B cell (primary cell): ENCODE data around the gene HMG20A. TPM values are rescaled to one million over a fixed set of nuclear protein-coding genes. Genes with fewer than 3 reads are reported as not detected.

Experiments
- ATAC-seq: fragments of 200-7000 bp; cut with Tn5 transposase; one replicate; pipeline ENCODE4 v1.10.0; 2021; ENCODE audit warnings: low read depth, mild to moderate bottlenecking, moderate number of reproducible peaks, moderate library complexity
- CTCF ChIA-PET: fragments of 350-600 bp; sonication (Branson Sonifier 250); formaldehyde crosslinking; loops from one replicate; lab custom pipeline; 2021; ENCODE audit warnings: antibody characterized with exemption, inconsistent platforms; lab: Charles Lee
- POLR2A ChIA-PET: fragments of 350-600 bp; sonication (Branson Sonifier 250); formaldehyde crosslinking; loops from one replicate; lab custom pipeline; 2021; ENCODE audit warnings: antibody characterized with exemption; lab: Charles Lee
- DNase-seq: peaks from one replicate; pipeline ENCODE4 v3.0.0; 2013
- H2AFZ ChIP-seq: 2 replicates; pipeline ENCODE4 v1.6.1; 2012; ENCODE audit warnings: mild to moderate bottlenecking, low read depth, low read length; ENCODE audit not compliant: insufficient read depth, poor library complexity, severe bottlenecking
- H3K27ac ChIP-seq, 2 donors: 1 replicate in 1 of 2; 2 replicates in 1 of 2; pipeline ENCODE4 v1.5.1; 2012 to 2013; ENCODE audit warnings: low read length in 2 of 2, mild to moderate bottlenecking in 2 of 2, moderate library complexity in 1 of 2
- H3K27me3 ChIP-seq, 4 experiments: fragments of 200-600 bp in 1 of 4; sonication (generic) in 1 of 4; replicated peaks in 1 of 4; 1 replicate in 2 of 4; 2 replicates in 2 of 4; pipeline versions ENCODE4 v1.6.1 to v1.7.0; 2013 to 2016; ENCODE audit warnings: low read length in 3 of 4, mild to moderate bottlenecking in 2 of 4, mixed read lengths in 1 of 4, moderate library complexity in 1 of 4; ENCODE audit not compliant: insufficient read depth in 4 of 4, control insufficient read depth in 3 of 4; ENCODE audit errors: control extremely low read depth in 1 of 4
- H3K36me3 ChIP-seq, 2 experiments: replicated peaks in 1 of 2; 1 replicate in 1 of 2; 2 replicates in 1 of 2; pipeline versions ENCODE4 v1.6.1 to v1.7.1; 2013; ENCODE audit warnings: low read length in 1 of 2; ENCODE audit not compliant: insufficient read depth in 2 of 2, control insufficient read depth in 1 of 2; ENCODE audit errors: control extremely low read depth in 1 of 2, extremely low read depth in 1 of 2
- H3K4me1 ChIP-seq, 2 donors: fragments of 200-600 bp in 1 of 2; sonication (generic) in 1 of 2; 1 replicate in 1 of 2; 2 replicates in 1 of 2; pipeline versions ENCODE4 v1.5.1 to v1.6.1; 2013 to 2017; ENCODE audit warnings: low read length in 2 of 2; ENCODE audit not compliant: control insufficient read depth in 2 of 2, insufficient read depth in 2 of 2
- H3K4me2 ChIP-seq: replicated peaks from 2 replicates; pipeline ENCODE3; 2012; ENCODE audit warnings: mild to moderate bottlenecking, low read depth, low read length; ENCODE audit not compliant: poor library complexity, severe bottlenecking
- H3K4me3 ChIP-seq, 5 experiments: fragments of 200-600 bp in 1 of 5; sonication (generic) in 1 of 5; 1 replicate in 3 of 5; 2 replicates in 2 of 5; pipeline versions ENCODE4 v1.5.1 to v1.7.0; 2011 to 2016; ENCODE audit warnings: low read length in 4 of 5, mild to moderate bottlenecking in 4 of 5, low read depth in 2 of 5, control low read depth in 1 of 5, moderate library complexity in 1 of 5; ENCODE audit not compliant: insufficient read depth in 1 of 5; ENCODE audit errors: control extremely low read depth in 1 of 5, extremely low read depth in 1 of 5
- H3K79me2 ChIP-seq: fragments of 200-600 bp; sonication (generic); one replicate; pipeline ENCODE4 v1.6.0; 2016; ENCODE audit warnings: low read length; ENCODE audit not compliant: control insufficient read depth, insufficient read depth
- H3K9ac ChIP-seq: fragments of 200-600 bp; sonication (generic); 2 replicates; pipeline ENCODE4 v1.6.1; 2017; ENCODE audit warnings: mild to moderate bottlenecking, low read length, moderate library complexity
- H3K9me3 ChIP-seq, 3 donors: one replicate each; pipeline versions ENCODE4 v1.6.1 to v1.7.1; 2013; ENCODE audit warnings: low read length in 2 of 3; ENCODE audit not compliant: control insufficient read depth in 2 of 3, insufficient read depth in 1 of 3; ENCODE audit errors: control extremely low read depth in 1 of 3
- H4K20me1 ChIP-seq: 2 replicates; pipeline ENCODE4 v1.6.0; 2012; ENCODE audit warnings: mild to moderate bottlenecking, low read length; ENCODE audit not compliant: insufficient read depth, control insufficient read depth, poor library complexity, severe bottlenecking
- H3K27ac Mint-ChIP-seq: one replicate; pipeline ENCODE4 v1.8.0; 2021; ENCODE audit warnings: mixed read lengths
- H3K27me3 Mint-ChIP-seq: one replicate; pipeline ENCODE4 v1.8.0; 2021; ENCODE audit warnings: mixed read lengths
- H3K4me1 Mint-ChIP-seq: one replicate; pipeline ENCODE4 v1.8.0; 2021; ENCODE audit warnings: mixed read lengths
- H3K4me3 Mint-ChIP-seq: one replicate; pipeline ENCODE4 v1.8.0; 2021; ENCODE audit warnings: mixed read lengths
- H3K9me3 Mint-ChIP-seq: one replicate; pipeline ENCODE4 v1.8.0; 2022; ENCODE audit warnings: mixed read lengths; ENCODE audit not compliant: insufficient read depth
- EZH2 ChIP-seq: IDR thresholded peaks from 2 replicates; pipeline ENCODE4 v1.6.1; 2012; ENCODE audit warnings: borderline replicate concordance, low read depth, mild to moderate bottlenecking, moderate library complexity, low read length; ENCODE audit not compliant: insufficient read depth, poor library complexity, severe bottlenecking
- WGBS: methylation state at CpG from one replicate; pipeline ENCODE4 v1.1.5; 2013; ENCODE audit warnings: missing lambda C conversion rate; ENCODE audit not compliant: insufficient coverage; 5-methylcytosine and 5-hydroxymethylcytosine counted together
- intact Hi-C: fragments of 100-400 bp; cut with micrococcal nuclease; formaldehyde crosslinking; loops from one replicate; pipeline ENCODE4 v1.10.0; 2022
- polyA plus RNA-seq: library from polyadenylated mRNA; depleted of rRNA; stranded (reverse); fragments of >200 nt; gene quantifications from 2 replicates; pipeline ENCODE4 v1.2.3, GENCODE V29; 2012
- total RNA-seq, 2 donors: library from RNA; stranded (reverse); fragments of 120-200 nt in 1 of 2; gene quantifications; 1 replicate in 1 of 2; 2 replicates in 1 of 2; pipeline versions ENCODE4 v1.2.3 to v1.2.4, GENCODE V29; 2013 to 2022
- TF ChIP-seq, protein P1 (sequence below): fragments of 200-600 bp; IDR thresholded peaks from one replicate; pipeline ENCODE4 v1.8.0; 2022; ENCODE audit warnings: antibody characterized with exemption, mild to moderate bottlenecking

The HMG20A gene
- total and polyA plus RNA-seq, 2 donors (not counting 1 experiment from before 2014, with no cell fraction given), result 26.1 to 63.5 TPM

DNA sequence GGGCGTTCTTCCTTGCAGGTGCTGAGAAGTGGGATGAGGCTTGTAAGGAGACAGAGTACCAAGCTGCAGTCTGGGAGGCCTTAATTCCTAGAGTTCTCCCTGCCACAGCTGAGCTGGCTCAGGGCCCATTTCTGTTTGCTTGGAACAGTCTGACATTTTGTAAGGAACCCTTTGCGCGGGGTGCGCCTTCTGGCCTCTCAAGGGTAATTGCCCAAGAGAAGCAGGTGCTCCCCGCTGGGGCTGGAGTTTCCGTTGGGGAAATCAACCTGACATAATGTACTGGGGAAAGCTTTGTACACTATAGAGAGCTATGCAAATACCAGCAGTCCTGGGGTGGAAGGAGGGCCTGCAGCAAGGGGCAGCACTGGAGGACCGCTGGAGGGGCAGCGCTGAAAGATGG is 83.6 kb downstream of the HMG20A start:
- H3K4me3 Mint-ChIP-seq, result no peak overlapping the region
- intact Hi-C loops, result no loop called here
- H3K79me2 ChIP-seq, result no peaks in the 10 kb centered on the region
- no peak overlapping the region for H2AFZ ChIP-seq
- no peaks in the 10 kb centered on the region for H4K20me1 ChIP-seq
- no peaks in the 10 kb centered on the region for H3K27me3 ChIP-seq
- H3K27ac Mint-ChIP-seq, result no peak overlapping the region
- no peak overlapping the region for H3K4me2 ChIP-seq
- 89% methylated on average over 8 of the region's 8 CpGs for WGBS
- CTCF ChIA-PET, result interaction anchor here (1.1 kb wide), 1 partner anchor 62 kb away, joined by 3 read pairs; no protein-coding TSS in a partner anchor
- H3K36me3 ChIP-seq, result no peaks in the 10 kb centered on the region
- no peak overlapping the region for H3K9ac ChIP-seq
- H3K9me3 ChIP-seq, result no peaks in the 10 kb centered on the region
- H3K4me1 Mint-ChIP-seq, result peaks cover 32% of the 10 kb centered on the region
- no peak overlapping the region for H3K4me3 ChIP-seq
- no peak overlapping the region for H3K27ac ChIP-seq
- H3K4me1 ChIP-seq, result peaks cover 24 to 26% of the 10 kb centered on the region in 2 donors
- DNase-seq (no peak), ATAC-seq (no peak)
- H3K9me3 Mint-ChIP-seq, result no peaks in the 10 kb centered on the region
- TF ChIP-seq, protein P1, sequence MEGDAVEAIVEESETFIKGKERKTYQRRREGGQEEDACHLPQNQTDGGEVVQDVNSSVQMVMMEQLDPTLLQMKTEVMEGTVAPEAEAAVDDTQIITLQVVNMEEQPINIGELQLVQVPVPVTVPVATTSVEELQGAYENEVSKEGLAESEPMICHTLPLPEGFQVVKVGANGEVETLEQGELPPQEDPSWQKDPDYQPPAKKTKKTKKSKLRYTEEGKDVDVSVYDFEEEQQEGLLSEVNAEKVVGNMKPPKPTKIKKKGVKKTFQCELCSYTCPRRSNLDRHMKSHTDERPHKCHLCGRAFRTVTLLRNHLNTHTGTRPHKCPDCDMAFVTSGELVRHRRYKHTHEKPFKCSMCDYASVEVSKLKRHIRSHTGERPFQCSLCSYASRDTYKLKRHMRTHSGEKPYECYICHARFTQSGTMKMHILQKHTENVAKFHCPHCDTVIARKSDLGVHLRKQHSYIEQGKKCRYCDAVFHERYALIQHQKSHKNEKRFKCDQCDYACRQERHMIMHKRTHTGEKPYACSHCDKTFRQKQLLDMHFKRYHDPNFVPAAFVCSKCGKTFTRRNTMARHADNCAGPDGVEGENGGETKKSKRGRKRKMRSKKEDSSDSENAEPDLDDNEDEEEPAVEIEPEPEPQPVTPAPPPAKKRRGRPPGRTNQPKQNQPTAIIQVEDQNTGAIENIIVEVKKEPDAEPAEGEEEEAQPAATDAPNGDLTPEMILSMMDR, result no peak
- POLR2A ChIA-PET, result no interaction called here
- H3K27me3 Mint-ChIP-seq, result no peaks in the 10 kb centered on the region

DNA sequence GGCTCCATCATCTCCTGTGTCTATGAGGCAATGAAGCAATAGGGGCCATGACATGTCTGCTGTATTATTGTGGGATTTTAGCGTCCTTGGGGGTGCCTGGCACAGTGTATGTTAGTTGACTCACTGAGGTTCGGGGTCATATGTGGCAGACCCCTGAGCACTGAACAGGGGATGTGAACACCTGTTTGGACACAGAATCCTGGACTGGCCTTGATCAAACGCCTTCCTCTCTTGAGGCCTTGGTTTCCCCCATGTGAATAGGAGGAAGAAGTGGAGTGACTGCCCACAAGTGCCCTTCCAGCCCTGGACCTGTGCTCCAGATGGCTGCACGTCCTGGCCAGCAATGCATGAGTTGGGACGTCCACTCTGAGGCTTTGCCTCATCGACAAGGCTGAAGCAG is 84.2 kb downstream of the HMG20A start:
- H4K20me1 ChIP-seq, result no peaks in the 10 kb centered on the region
- H3K27ac ChIP-seq, result no peak overlapping the region
- no peak overlapping the region for H3K4me3 Mint-ChIP-seq
- peaks cover 24 to 26% of the 10 kb centered on the region in 2 donors for H3K4me1 ChIP-seq
- no peak overlapping the region for H3K27ac Mint-ChIP-seq
- no peaks in the 10 kb centered on the region for H3K27me3 Mint-ChIP-seq
- WGBS, result 98% methylated on average over 6 of the region's 6 CpGs
- DNase-seq, result no peak
- H3K79me2 ChIP-seq, result no peaks in the 10 kb centered on the region
- H3K9me3 Mint-ChIP-seq, result no peaks in the 10 kb centered on the region
- no peaks in the 10 kb centered on the region for H3K36me3 ChIP-seq
- H3K4me3 ChIP-seq, result no peak overlapping the region
- H3K4me2 ChIP-seq, result no peak overlapping the region
- H2AFZ ChIP-seq, result no peak overlapping the region
- no peaks in the 10 kb centered on the region for H3K9me3 ChIP-seq
- CTCF ChIA-PET, result no interaction called here
- peaks cover 34% of the 10 kb centered on the region for H3K4me1 Mint-ChIP-seq
- no peaks in the 10 kb centered on the region for H3K27me3 ChIP-seq
- TF ChIP-seq, protein P1, result no peak
- no peak for TF ChIP-seq EZH2
- intact Hi-C loops, result no loop called here
- no peak overlapping the region for H3K9ac ChIP-seq
- ATAC-seq, result no peak
- POLR2A ChIA-PET, result no interaction called here
